ENCODE data around the gene AKR1B15.

AKR1B15 gene

GRCh38 chr7:134605978-134606923, 57.3 kb downstream of the AKR1B15 start:
- H3K4me3 ChIP-seq (ENCODE audit: low read depth, low read length) = no peak overlapping the region
- TF ChIP-seq CTCF (IDR thresholded peaks at IDR 0.05; ENCODE audit: borderline replicate concordance, insufficient read depth, low read depth, low read length) = peak; percentile 78

GRCh38 chr7:134611611-134612151, 62.8 kb downstream of the AKR1B15 start:
- TF ChIP-seq CTCF (IDR thresholded peaks at IDR 0.05; ENCODE audit: borderline replicate concordance, insufficient read depth, low read depth, low read length) = no peak
- no peak overlapping the region for H3K4me3 ChIP-seq (ENCODE audit: low read depth, low read length)

- no peak for TF ChIP-seq CTCF (IDR thresholded peaks at IDR 0.05; ENCODE audit: borderline replicate concordance, insufficient read depth, low read depth, low read length)
- H3K4me3 ChIP-seq (ENCODE audit: low read depth, low read length) = no peak overlapping the region
Measured at GRCh38 chr7:134612197-134612596, 63.3 kb downstream of the AKR1B15 start.

GRCh38 chr7:134613623-134614347, 64.9 kb downstream of the AKR1B15 start:
- no peak overlapping the region for H3K4me3 ChIP-seq (ENCODE audit: low read depth, low read length)
- no peak for TF ChIP-seq CTCF (IDR thresholded peaks at IDR 0.05; ENCODE audit: borderline replicate concordance, insufficient read depth, low read depth, low read length)

- no peak overlapping the region for H3K4me3 ChIP-seq (ENCODE audit: low read depth, low read length)
- no peak for TF ChIP-seq CTCF (IDR thresholded peaks at IDR 0.05; ENCODE audit: borderline replicate concordance, insufficient read depth, low read depth, low read length)
Measured at GRCh38 chr7:134616611-134617010, 67.7 kb downstream of the AKR1B15 start.

- no peak for TF ChIP-seq CTCF (IDR thresholded peaks at IDR 0.05; ENCODE audit: borderline replicate concordance, insufficient read depth, low read depth, low read length)
- H3K4me3 ChIP-seq (ENCODE audit: low read depth, low read length) = no peak overlapping the region
Measured at GRCh38 chr7:134618756-134619530, 70.0 kb downstream of the AKR1B15 start.
